ENCODE data around the gene BCAM. TPM values are rescaled to one million over a fixed set of nuclear protein-coding genes. Genes with fewer than 3 reads are reported as not detected.

Gene BCAM
- total and polyA plus RNA-seq, 10 of the 15 experiments (the other 5 are each of a cell fraction or from before 2014, with no cell fraction given), result 0.10 to 0.64 TPM; not detected in 8

GRCh38 chr19:44783545-44783944 lies 25.4 kb upstream of the BCAM start:
- no peak for FAIRE-seq
- POLR2A ChIA-PET, result no interaction called here
- H3K27me3 ChIP-seq (replicated peaks in 1 of 2; ENCODE audit: control insufficient read depth in 2 of 2, insufficient read depth in 2 of 2, low read length in 1 of 2), result no peaks in the 10 kb centered on the region
- H3K79me2 ChIP-seq (ENCODE audit: control insufficient read depth, insufficient read depth, low read length), result no peaks in the 10 kb centered on the region
- WGBS (ENCODE audit: insufficient coverage, insufficient replicate concordance, low lambda C conversion rate, missing lambda C conversion rate), result 69% methylated on average over 4 of the region's 4 CpGs
- no peaks in the 10 kb centered on the region; the same call in 1 of the 2 replicates for H3K4me1 ChIP-seq (ENCODE audit: control insufficient read depth, insufficient read depth, low read length)
- no peaks in the 10 kb centered on the region for H3K36me3 ChIP-seq (ENCODE audit: control insufficient read depth in 2 of 2, insufficient read depth in 2 of 2, low read length in 1 of 2)
- no peak overlapping the region for H2AFZ ChIP-seq (ENCODE audit: control insufficient read depth, low read depth, low read length)
- no peak for ATAC-seq
- H3K27ac ChIP-seq (ENCODE audit: control insufficient read depth, insufficient read depth), result no peak overlapping the region
- H3K9me3 ChIP-seq (replicated peaks; ENCODE audit: control insufficient read depth, insufficient read depth, low read length), result no peaks in the 10 kb centered on the region
- no peak for TF ChIP-seq ZZZ3 (IDR thresholded peaks at IDR 0.05; ENCODE audit: control insufficient read depth, insufficient read length, low read depth)
- no peak for TF ChIP-seq ZBED1 (IDR thresholded peaks at IDR 0.05; ENCODE audit: borderline replicate concordance)
- TF ChIP-seq MLLT1 (IDR thresholded peaks at IDR 0.05), result no peak
- no peak for TF ChIP-seq RAD21 (IDR thresholded peaks at IDR 0.05; ENCODE audit: insufficient read depth, low read depth, low read length)
- no peak for TF ChIP-seq MYB (IDR thresholded peaks at IDR 0.05; ENCODE audit: borderline replicate concordance, low read depth, low read length)
- TF ChIP-seq NRF1 (conservative IDR thresholded peaks at IDR 0.05; ENCODE audit: low read depth, low read length), result no peak
- TF ChIP-seq EP300 (IDR thresholded peaks at IDR 0.05; ENCODE audit: borderline replicate concordance in 1 of 2, control insufficient read depth in 1 of 2, low read depth in 2 of 2, low read length in 2 of 2), result no peak
- no peak for TF ChIP-seq POU2F2 (IDR thresholded peaks at IDR 0.05; ENCODE audit: borderline replicate concordance, low read depth, low read length)
- no peak for TF ChIP-seq ZNF217 (IDR thresholded peaks at IDR 0.05)
- TF ChIP-seq CBX3 (IDR thresholded peaks at IDR 0.05; ENCODE audit: borderline replicate concordance, low read depth), result no peak
- TF ChIP-seq ATF2 (IDR thresholded peaks at IDR 0.05; ENCODE audit: low read length), result no peak
- no peak for TF ChIP-seq ZNF384 (IDR thresholded peaks at IDR 0.05; ENCODE audit: borderline replicate concordance, low read depth, low read length)
- no peak for TF ChIP-seq BCL3 (IDR thresholded peaks at IDR 0.05; ENCODE audit: borderline replicate concordance, insufficient read depth, low read depth, low read length, poor library complexity, severe bottlenecking)
- DNase-seq (ENCODE audit: low read depth, low spot score), result no peak
- H4K20me1 ChIP-seq (ENCODE audit: control insufficient read depth, insufficient read depth), result no peaks in the 10 kb centered on the region; the same call in 1 of the 2 replicates
- H3K4me2 ChIP-seq (ENCODE audit: control insufficient read depth, insufficient read depth), result no peak overlapping the region
- no peak overlapping the region for H3K4me3 ChIP-seq
- SMC1A ChIA-PET (ENCODE audit: uncharacterized antibody, unreplicated experiment), result interaction anchor here (0.7 to 3.6 kb wide), 7 partner anchors 9 to 73 kb away, joined by 3 to 23 read pairs (median 4); partner anchors contain the start of gene NECTIN2
- CTCF ChIA-PET, result interaction anchor here (0.6 to 4.9 kb wide), 25 partner anchors 8 to 395 kb away, joined by 3 to 40 read pairs (median 6); partner anchors contain the start of gene NECTIN2
- no TSS peak for BruUV-seq (replicated peaks)
- H3K9ac ChIP-seq (ENCODE audit: control insufficient read depth, insufficient read depth, low read length), result no peak overlapping the region
- RAD21 ChIA-PET (ENCODE audit: unreplicated experiment), result interaction anchor here (1.1 to 2.5 kb wide), 3 partner anchors 60 to 128 kb away, joined by 6 to 14 read pairs (median 7); no protein-coding TSS in a partner anchor
- intact Hi-C loops (cut with micrococcal nuclease; ENCODE audit: unreplicated experiment) (no loop called here), in situ Hi-C loops (cut with MboI) (no loop called here)
